Cerebellar nuclear complex (tissue), 1 donor: ENCODE data around the gene HAPLN2.
"Not testable (repeated sequence)": the region's sequence is repeated elsewhere in the genome, so short reads cannot be mapped to it uniquely, and the experiment has no call there.

Experiments
- DNase-seq, 2 experiments: peaks; one replicate each; lab custom pipeline; 2025; lab: John Stamatoyannopoulos, UW

HAPLN2 gene

GRCh38 chr1:156592158-156592909 is 26.9 kb upstream of the HAPLN2 start:
- DNase-seq, result no peak

GRCh38 chr1:156592910-156593660 is 26.1 kb upstream of the HAPLN2 start:
- no peak for DNase-seq

- no peak for DNase-seq
These were observed 25.6 kb upstream of the HAPLN2 start for GRCh38 chr1:156593661-156593989.

GRCh38 chr1:156594190-156594589 is 25.0 kb upstream of the HAPLN2 start:
- DNase-seq, result no peak

GRCh38 chr1:156595016-156595415 is 24.2 kb upstream of the HAPLN2 start:
- no peak for DNase-seq

GRCh38 chr1:156596426-156596825 is 22.8 kb upstream of the HAPLN2 start:
- no peak for DNase-seq

GRCh38 chr1:156598125-156598524 is 21.1 kb upstream of the HAPLN2 start:
- DNase-seq, result no peak

- no peak for DNase-seq
These were observed 20.3 kb upstream of the HAPLN2 start for GRCh38 chr1:156598731-156599432.

GRCh38 chr1:156599811-156600210 is 19.4 kb upstream of the HAPLN2 start:
- no peak for DNase-seq

GRCh38 chr1:156600733-156601121 is 18.5 kb upstream of the HAPLN2 start:
- DNase-seq, result no peak

- DNase-seq, result peak; percentile 46 to 91
These were observed 17.9 kb upstream of the HAPLN2 start, which contains the start of gene GPATCH4 for GRCh38 chr1:156601122-156601830. Gene GPATCH4, minus strand, starts transcription at chr1:156601479.

GRCh38 chr1:156601892-156602291 is 17.3 kb upstream of the HAPLN2 start:
- DNase-seq, result no peak

GRCh38 chr1:156602557-156602993 is 16.6 kb upstream of the HAPLN2 start:
- no peak for DNase-seq

- DNase-seq, result not testable (repeated sequence)
These were observed 11.9 kb upstream of the HAPLN2 start for GRCh38 chr1:156607344-156607743.

- DNase-seq, result peak; percentile 47 to 81
These were observed 11.1 kb upstream of the HAPLN2 start for GRCh38 chr1:156608036-156608674.

- no peak for DNase-seq
These were observed 10.2 kb upstream of the HAPLN2 start for GRCh38 chr1:156608981-156609380.

GRCh38 chr1:156610072-156610471 is 9.1 kb upstream of the HAPLN2 start:
- DNase-seq, result not testable (repeated sequence)

GRCh38 chr1:156612666-156613065 is 6.5 kb upstream of the HAPLN2 start:
- no peak for DNase-seq

GRCh38 chr1:156615946-156616345 is 3.3 kb upstream of the HAPLN2 start:
- DNase-seq, result no peak

- DNase-seq, result no peak
These were observed 2.8 kb upstream of the HAPLN2 start for GRCh38 chr1:156616463-156616862.

- no peak for DNase-seq
These were observed 354 bp downstream of the HAPLN2 start for GRCh38 chr1:156619582-156619955.
